DND-41 (cell line): Measurements from ENCODE around the gene SND1.

Source experiments
- CTCF ChIP-seq: IDR thresholded peaks from 2 replicates; pipeline ENCODE4 v1.5.1; 2012; ENCODE audit warnings: borderline replicate concordance, low read length, moderate library complexity, mild to moderate bottlenecking; ENCODE audit not compliant: poor library complexity, severe bottlenecking; ENCODE audit errors: extremely low read depth
- EZH2 ChIP-seq: IDR thresholded peaks from 3 replicates; pipeline ENCODE4 v1.6.1; 2012; ENCODE audit warnings: borderline replicate concordance, low read depth, mild to moderate bottlenecking, moderate library complexity, low read length, inconsistent platforms; ENCODE audit not compliant: severe bottlenecking

- no peak for TF ChIP-seq CTCF
- no peak for TF ChIP-seq EZH2
Measured at GRCh38 chr7:128008141-128008540, 356.1 kb downstream of the SND1 start.
